H54 (cell line): ENCODE data around the gene ME3.

Experiments used
- DNase-seq: peaks from one replicate; pipeline ENCODE4 v3.0.0; 2011; ENCODE audit warnings: low spot score, mixed read lengths; ENCODE audit not compliant: insufficient read length
- FAIRE-seq: peaks from 3 replicates; lab custom pipeline; 2011; peaks lifted over from hg19 to GRCh38; lab: Jason Lieb, UNC
- POLR2A ChIP-seq: IDR thresholded peaks from 2 replicates; pipeline ENCODE4 v1.6.1; 2011; ENCODE audit warnings: low read depth, mild to moderate bottlenecking, low read length

Gene ME3

DNA sequence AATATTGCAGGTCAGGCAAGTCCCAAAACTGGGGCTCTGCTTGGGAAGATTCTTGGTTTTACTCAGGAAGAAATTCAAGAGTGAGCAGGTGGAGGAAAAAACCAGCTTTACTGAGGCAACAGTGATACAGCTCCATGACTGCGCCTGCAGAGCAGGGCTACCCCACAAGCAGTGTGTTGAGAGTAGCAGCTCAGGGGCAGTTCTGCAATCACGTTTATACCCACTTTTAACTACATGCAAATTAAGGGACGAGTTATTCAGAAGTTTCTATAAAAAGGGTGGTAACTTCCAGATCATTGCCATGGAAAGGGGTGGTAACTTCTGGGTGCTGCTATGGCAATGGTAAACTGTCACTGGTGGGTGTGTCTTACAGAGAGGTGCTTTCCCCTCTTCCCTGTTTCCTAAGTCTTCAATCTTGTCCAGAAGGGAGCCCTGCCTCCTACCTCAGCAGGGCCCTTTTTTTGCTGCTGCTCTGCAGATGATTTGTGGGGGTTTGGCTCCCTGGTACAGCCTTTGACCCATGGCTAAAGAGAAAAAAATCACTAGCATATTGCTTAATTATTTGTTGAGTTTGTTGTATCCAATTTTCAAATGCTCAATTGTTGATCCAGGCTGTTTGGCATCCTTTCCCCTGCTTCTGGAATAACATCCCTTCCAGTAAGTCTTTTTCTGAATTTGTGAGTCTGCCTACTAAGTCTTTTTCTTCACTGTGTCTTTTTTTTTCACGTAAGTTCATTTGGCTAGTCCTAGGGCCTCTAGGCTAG lies 30.0 kb upstream of the ME3 start:
- DNase-seq = no peak
- FAIRE-seq = no peak
- no peak for TF ChIP-seq POLR2A

DNA sequence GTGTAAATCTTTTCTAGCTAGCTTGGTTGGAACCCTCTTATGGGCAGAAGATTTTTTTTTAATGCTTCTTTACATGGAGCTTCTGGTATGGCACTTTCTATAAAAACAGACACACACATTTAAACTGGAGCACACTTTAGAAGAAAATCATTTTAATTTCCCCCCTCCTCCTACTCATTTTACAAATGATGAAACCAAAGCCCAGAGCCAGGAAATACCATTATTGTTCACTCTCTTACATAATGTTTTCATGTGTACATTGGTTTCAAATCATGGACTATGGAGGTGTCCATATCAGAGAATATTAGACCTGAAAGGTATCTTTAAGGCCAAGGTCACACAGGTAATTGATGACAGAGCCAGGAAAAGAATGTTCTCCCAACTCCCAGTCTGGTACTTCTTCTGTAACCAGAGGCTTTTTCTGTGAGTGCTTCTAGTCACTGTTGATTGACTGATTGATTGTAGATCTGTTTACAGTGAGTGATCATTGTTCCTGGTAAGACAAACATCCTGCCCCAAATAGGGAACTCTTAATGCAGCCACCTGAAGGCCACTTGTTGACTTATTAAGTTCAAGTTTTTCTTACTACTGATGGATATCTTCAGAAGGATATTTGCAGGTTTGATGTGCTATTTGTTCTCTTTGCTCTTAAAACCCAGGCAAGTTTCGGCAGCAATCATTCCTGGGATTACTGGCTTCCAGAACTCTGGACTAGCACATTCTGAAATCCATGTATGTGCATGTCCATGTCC lies 26.8 kb upstream of the ME3 start:
- DNase-seq (no peak), FAIRE-seq (no peak)
- TF ChIP-seq POLR2A = no peak

DNA sequence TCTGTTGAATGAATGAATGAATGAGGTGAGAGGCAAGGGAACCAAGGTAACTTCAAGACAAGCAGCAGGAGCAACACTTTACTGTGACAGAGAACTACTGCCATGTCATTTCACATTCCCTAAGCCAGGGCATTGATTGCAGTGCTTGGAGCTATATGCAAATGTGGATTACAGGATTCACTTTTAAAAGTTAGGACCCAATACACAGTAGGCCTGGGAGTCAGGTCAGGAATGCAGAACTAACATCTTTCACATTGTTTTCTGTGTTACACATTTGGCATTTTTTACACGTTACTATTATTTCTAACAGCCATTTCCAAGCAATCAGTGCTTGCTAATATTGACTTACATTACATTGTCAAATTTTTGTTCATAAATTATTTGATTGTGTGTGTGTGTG lies 26.2 kb upstream of the ME3 start:
- DNase-seq = no peak
- no peak for FAIRE-seq
- no peak for TF ChIP-seq POLR2A

DNA sequence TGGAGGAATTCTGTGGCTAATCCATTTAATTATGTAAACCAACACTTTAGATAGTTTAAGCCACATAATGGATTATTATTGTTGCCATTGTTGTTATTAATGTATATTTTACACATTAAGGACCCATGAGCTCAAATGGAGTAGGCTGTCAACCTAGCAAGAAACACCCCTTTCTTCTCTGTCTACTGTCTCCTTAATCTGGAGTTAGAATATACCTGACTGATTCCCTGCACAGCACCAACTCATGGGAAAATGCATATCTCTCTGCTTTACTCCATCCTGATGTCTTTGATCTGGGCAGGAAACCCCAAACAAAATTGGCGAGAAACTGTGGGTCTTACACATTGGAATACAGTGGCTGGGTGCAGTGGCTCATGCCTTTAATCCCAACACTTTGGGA lies 24.0 kb upstream of the ME3 start:
- FAIRE-seq (no peak), DNase-seq (no peak)
- TF ChIP-seq POLR2A = no peak

DNA sequence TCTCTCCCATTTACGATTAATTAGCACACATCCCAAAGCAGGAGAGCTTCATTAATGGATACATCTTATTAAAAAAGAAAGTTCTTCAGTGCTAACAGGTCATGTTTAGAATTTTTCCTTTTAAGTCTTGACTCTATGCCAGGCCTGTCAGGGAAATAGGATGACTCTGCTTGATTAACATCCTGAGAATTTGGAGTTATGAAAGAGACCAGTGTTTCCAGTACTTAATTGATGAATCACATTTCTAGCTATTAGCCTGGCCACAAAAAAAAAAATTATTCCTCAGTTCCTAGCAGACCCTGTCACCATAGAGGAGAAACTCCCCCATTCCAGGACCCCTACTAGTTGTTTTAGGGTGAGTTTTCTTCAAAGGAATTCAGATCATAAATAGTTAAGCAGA lies 23.6 kb upstream of the ME3 start:
- peak; percentile 82 for FAIRE-seq
- DNase-seq = no peak
- TF ChIP-seq POLR2A = no peak

DNA sequence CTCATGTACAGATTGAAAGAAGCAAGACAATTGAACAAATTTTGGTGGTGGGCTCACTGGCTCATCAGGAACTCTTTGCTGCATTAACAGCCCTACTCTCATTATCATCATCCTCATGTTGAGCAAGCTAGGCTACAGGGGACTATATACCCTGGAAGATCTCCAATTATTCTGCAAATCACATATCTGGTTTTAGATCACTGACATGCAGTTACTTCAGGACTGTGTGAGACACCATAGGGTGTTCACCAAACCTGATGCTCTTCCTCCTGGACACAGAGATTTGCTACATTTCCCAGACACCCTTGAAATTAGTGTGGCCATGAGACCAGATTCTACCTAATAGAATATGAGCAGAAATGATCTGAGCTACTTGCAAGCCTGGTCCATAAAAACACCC lies 23.0 kb upstream of the ME3 start:
- FAIRE-seq (peak; percentile 27), DNase-seq (no peak)
- TF ChIP-seq POLR2A = no peak

DNA sequence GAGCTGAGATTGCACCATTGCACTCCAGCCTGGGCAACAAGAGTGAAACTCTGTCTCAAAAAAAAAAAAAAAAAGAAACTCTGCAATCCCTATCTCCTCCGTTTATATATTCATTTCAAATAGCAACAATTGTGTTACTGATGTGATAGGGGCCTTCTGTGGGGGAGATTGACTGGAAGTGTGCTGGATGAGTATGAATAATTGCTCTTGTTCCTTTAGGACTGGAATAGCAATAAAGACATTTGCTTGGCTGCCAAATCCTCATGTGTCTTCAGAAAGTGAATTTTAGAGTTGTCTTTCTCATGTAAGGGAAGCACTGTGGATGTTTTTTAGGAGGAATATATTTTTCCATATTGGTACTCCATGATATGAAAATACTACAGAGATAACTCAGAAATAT lies 21.1 kb upstream of the ME3 start:
- FAIRE-seq = peak; percentile 11

DNA sequence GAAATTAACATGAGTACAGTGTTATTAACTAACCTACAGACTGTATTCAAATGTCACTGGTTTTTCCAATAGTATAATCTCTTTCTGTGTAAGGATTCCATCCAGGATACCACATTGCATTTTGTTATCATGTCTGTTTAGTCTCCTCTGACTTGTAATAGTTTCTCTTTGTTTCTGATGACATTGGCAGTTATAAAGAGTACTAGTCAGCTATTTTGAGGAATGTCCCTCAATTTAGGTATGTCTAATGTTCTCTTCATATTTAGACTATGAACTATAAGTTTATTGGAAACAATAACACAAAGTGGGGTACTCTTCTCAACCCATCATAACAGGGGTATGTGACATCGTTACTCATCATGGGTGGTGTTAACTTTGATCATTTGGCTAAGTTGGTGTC lies 20.3 kb upstream of the ME3 start:
- FAIRE-seq (no peak), DNase-seq (no peak)
- TF ChIP-seq POLR2A = no peak

More for the DNA sequence above, 21.1 kb upstream of the ME3 start:
- DNase-seq = no peak
- TF ChIP-seq POLR2A = no peak

DNA sequence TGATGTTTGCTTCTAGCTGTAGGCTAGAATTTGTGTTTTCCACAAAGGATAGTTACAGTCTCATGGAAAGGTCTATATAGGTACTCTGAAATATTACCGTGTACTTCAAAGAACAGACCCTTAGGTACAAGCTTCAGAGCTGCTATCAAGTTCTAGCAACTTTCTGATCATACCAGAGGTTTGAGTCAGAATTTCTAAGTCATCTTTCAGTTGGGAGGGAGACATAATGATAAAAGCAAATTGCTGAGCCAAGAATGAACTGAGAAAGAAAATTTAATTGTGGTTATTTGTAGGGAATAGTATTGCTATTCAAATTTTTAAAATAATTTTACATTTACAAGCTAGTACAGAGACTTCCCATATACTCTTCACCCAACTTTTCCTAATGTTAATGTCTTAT lies 19.9 kb upstream of the ME3 start:
- no peak for TF ChIP-seq POLR2A
- no peak for DNase-seq
- FAIRE-seq = no peak

DNA sequence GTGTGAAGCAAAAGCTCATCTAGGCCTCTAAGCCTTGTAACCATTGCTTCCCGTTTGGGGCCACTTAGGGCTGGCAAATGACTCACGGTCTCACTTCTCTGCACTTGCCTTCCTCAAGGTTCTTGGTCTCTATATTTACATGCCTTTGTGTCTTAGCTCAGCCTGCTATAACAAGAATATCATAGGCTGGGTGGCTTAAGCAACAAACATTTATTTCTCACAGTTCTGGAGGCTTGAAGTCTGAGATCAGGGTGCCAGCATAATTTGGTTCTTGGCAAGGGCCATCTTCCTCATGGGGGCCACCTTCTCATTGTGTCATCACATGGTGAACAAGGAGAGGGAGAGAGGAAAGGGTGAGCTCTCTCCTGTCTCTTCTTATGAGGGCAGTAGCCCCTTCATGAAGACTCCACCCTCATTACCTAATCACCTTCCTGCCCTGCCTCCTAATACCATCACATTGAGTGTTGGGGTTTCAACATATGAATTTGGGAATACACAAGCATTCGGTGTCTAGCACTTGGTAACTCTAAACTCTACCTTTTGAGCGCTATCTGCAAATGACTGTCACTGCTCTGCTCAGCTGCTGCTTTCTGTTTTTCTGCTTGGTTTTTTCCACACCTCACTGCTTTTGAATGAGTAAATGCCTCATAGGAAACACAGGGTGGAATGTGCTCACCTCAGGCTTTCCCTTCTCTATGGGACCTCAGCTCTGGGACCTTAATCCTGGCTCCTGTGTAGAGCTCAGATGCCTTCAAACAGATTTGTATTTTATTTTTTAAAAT lies 16.2 kb upstream of the ME3 start:
- TF ChIP-seq POLR2A = no peak
- DNase-seq (no peak), FAIRE-seq (peak; percentile 81)

DNA sequence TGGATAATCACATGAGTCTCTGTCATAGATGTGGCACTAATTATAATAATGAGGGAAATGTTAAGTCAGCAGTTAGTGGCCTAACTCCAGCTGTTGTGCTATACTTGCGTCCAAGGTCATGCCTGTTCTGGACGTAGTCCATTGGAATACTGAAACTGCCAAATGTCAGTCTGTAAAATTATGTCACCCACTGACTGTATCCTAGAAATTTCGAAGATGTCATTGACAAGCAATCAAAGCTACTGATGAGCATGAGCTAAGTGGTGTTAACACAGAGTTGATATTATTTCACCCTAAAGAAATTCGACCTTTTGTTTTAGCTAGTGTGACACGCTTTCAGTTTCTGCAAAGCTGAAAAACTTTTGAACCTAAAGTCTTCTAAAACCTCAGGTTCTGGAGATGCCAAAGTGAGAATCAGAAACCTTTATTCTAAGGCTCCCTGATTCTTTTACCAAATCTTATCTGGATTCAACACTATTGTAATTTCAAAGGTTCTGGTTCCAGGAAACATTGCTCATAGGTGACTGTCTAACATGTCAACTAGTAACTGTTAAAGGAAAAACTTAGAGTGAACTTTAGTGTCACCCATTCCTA lies 14.9 kb upstream of the ME3 start:
- FAIRE-seq (no peak), DNase-seq (no peak)
- no peak for TF ChIP-seq POLR2A

DNA sequence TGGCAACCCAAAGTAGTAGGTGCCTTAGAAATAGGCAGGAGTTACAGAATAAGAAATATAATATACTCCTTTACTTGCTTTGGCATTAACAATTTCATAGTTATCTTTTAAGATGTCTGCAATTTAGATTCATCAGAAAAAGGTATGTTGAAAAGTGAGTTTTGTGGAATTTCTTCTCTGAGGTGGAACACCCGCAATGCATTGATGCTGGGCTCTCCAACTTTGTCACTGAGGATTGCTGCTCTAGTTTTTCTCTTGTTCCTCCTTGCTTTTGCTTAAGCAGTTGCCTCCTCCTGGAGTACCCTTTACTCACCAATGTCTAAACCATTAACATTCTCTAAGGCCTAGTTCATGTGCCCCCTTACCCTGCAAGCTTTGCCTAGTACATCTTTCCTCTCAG lies 14.1 kb upstream of the ME3 start:
- FAIRE-seq = no peak

DNA sequence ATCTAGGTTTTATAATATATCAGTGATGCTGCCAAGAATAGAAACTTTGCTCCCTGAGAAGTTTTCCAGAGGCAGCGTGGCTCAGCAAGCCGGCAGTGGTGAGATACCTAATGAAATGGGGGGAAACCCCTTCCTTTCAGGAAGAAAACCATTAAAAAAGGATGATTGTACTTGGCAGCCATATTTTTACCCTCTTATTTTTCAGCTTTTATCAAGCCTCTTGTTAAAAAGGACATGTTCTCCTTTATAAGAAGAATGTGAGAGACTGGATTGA lies 9.0 kb upstream of the ME3 start:
- TF ChIP-seq POLR2A = no peak
- no peak for DNase-seq
- FAIRE-seq = no peak

More for the DNA sequence above, 14.1 kb upstream of the ME3 start:
- DNase-seq = no peak
- no peak for TF ChIP-seq POLR2A
